ENCODE measurements around the gene SMAD1. TPM values are rescaled to one million over a fixed set of nuclear protein-coding genes. Genes with fewer than 3 reads are reported as not detected.

The SMAD1 gene
- total RNA-seq, 2 donors from 2014 or later, result 40.4 to 47.3 TPM

DNA sequence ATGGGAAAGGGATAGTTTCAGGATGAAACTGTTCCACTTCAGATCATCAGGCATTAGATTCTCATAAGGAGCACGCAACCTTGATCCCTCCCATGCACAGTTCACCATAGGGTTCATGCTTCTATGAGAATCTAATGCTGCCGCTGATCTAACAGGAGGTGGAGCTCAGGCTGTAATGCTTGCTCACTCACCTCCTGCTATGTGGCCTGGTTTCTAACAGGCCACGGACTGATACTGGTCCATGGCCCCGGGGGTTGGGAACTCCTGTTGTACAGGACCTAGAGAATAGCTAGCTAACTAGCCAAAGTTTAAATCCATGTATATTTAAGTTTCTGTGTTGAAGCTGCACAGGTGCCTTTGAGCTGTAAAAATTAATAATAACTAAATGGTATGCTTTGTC lies 71.7 kb downstream of the SMAD1 start:
- Histone ChIP-seq H3K4me1 (no peaks in the 10 kb centered on the region), H3K4me3 (no peak overlapping the region), H3K27ac (no peak overlapping the region), H3K27me3 (no peaks in the 10 kb centered on the region), H3K36me3 (no peaks in the 10 kb centered on the region), H3K9me3 (no peaks in the 10 kb centered on the region), H3K9ac (ENCODE audit: low read depth in 2 of 2, low read length in 2 of 2) (no peak overlapping the region)
- TF ChIP-seq, protein P1, sequence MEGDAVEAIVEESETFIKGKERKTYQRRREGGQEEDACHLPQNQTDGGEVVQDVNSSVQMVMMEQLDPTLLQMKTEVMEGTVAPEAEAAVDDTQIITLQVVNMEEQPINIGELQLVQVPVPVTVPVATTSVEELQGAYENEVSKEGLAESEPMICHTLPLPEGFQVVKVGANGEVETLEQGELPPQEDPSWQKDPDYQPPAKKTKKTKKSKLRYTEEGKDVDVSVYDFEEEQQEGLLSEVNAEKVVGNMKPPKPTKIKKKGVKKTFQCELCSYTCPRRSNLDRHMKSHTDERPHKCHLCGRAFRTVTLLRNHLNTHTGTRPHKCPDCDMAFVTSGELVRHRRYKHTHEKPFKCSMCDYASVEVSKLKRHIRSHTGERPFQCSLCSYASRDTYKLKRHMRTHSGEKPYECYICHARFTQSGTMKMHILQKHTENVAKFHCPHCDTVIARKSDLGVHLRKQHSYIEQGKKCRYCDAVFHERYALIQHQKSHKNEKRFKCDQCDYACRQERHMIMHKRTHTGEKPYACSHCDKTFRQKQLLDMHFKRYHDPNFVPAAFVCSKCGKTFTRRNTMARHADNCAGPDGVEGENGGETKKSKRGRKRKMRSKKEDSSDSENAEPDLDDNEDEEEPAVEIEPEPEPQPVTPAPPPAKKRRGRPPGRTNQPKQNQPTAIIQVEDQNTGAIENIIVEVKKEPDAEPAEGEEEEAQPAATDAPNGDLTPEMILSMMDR (IDR thresholded peaks at IDR 0.05), result no peak
- no peak for DNase-seq
- intact Hi-C loops (cut with DNase I), result loop anchor here (10.0 kb wide), 1 partner anchor 399 kb away; no protein-coding TSS in a partner anchor

DNA sequence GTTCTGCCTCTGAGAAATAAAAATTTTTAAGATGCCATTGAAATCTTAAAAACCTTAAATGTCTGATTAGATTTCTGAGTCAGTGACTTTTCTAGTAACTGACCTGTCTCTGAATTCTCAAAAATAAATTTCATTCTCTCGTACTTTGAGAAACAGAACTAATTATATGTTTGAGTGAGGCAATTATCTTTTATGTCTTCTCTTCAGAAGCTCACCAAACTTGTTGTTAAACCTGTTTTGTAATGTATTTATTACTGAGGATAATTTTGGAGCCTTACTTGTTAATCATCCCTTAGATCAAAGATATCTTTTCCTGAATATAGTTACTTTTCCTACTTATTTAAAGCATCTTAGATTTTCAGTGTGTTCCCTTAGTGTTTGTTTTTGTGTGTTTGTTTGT lies 73.0 kb downstream of the SMAD1 start:
- H3K9ac ChIP-seq (ENCODE audit: low read depth in 2 of 2, low read length in 2 of 2), result no peak overlapping the region
- H3K36me3 ChIP-seq, result no peaks in the 10 kb centered on the region
- no peaks in the 10 kb centered on the region for H3K27me3 ChIP-seq
- TF ChIP-seq, protein P1 (IDR thresholded peaks at IDR 0.05), result no peak
- no peak for DNase-seq
- H3K4me3 ChIP-seq, result no peak overlapping the region
- H3K9me3 ChIP-seq, result no peaks in the 10 kb centered on the region
- no peak overlapping the region for H3K27ac ChIP-seq
- intact Hi-C loops (cut with DNase I), result loop anchor here (5.0 to 10.0 kb wide), 2 partner anchors 322 to 400 kb away; no protein-coding TSS in a partner anchor
- no peaks in the 10 kb centered on the region for H3K4me1 ChIP-seq

DNA sequence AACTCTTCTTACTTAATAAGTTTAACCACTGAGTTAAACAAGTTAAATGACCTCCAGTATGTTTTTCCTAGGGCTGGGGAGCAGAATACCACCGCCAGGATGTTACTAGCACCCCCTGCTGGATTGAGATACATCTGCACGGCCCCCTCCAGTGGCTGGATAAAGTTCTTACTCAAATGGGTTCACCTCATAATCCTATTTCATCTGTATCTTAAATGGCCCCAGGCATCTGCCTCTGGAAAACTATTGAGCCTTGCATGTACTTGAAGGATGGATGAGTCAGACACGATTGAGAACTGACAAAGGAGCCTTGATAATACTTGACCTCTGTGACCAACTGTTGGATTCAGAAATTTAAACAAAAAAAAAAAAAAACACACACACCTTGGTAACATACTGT lies 76.1 kb downstream of the SMAD1 start:
- Histone ChIP-seq H3K36me3 (no peaks in the 10 kb centered on the region), H3K27me3 (no peaks in the 10 kb centered on the region), H3K9ac (ENCODE audit: low read depth in 2 of 2, low read length in 2 of 2) (no peak overlapping the region), H3K9me3 (no peaks in the 10 kb centered on the region), H3K27ac (no peak overlapping the region), H3K4me3 (no peak overlapping the region), H3K4me1 (no peaks in the 10 kb centered on the region)
- peak; percentile 51 for DNase-seq
- intact Hi-C loops (cut with DNase I), result loop anchor here (5.0 to 10.0 kb wide), 2 partner anchors 325 to 403 kb away; no protein-coding TSS in a partner anchor
- TF ChIP-seq, protein P1 (IDR thresholded peaks at IDR 0.05), result peak; percentile 79

DNA sequence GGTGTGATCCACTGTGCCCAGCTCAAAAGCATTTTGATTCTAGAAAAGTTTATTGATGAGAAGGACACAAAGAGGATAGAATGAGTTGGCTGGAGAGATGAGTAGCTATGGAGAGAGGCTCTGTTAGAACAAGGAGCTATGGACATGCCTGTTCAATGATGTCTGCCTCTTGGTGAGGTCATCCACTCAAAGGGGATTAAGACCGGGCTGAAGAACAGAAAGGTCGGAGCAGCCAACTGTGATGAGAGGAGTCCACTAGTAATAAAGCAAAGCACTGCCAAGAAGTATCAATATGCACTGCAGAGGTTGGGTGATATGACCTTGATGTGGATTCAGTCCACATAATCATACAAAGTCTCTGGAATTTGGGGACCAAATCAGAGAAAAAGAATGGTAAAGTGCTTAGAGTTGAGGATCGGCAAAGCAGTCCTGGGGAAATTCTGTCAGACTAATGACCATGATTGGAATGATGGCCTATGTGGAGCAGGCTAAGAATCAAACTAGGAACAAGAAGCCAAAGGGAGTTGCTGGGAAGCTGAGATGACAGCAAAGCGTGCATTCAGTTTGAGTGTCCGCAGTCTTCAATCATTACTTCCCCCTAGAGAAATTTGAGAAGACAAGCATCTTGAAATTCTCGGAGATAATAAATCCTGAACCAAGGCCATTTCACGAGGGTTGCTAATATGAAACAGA lies 81.8 kb downstream of the SMAD1 start:
- intact Hi-C loops (cut with DNase I), result no loop called here
- Histone ChIP-seq H3K36me3 (no peaks in the 10 kb centered on the region), H3K27ac (no peak overlapping the region), H3K9me3 (no peaks in the 10 kb centered on the region), H3K27me3 (no peaks in the 10 kb centered on the region), H3K9ac (ENCODE audit: low read depth in 2 of 2, low read length in 2 of 2) (no peak overlapping the region), H3K4me3 (no peak overlapping the region), H3K4me1 (no peaks in the 10 kb centered on the region)
- TF ChIP-seq, protein P1 (IDR thresholded peaks at IDR 0.05), result no peak
- DNase-seq, result no peak

DNA sequence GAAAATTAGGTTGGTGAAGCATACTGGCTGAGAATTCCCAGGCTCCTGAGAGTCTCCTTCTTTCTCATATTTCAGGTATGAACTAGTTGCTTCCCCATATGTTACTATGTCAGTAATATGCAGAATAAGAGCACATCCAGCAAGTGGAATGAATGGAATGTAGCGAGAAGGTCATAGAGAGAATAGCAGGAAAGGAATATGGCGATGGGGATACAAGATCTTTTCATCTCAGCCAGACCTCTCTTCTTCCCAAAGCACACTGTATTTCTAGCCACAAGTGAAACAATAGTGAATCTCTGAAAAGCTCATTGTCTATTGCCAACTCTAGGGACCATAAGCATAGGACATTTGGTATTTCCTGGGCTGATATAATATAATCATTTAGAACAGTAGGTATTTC lies 82.9 kb downstream of the SMAD1 start:
- TF ChIP-seq, protein P1 (IDR thresholded peaks at IDR 0.05), result no peak
- intact Hi-C loops (cut with DNase I), result no loop called here
- H3K27ac ChIP-seq, result no peak overlapping the region
- no peak overlapping the region for H3K9ac ChIP-seq (ENCODE audit: low read depth in 2 of 2, low read length in 2 of 2)
- H3K4me1 ChIP-seq, result no peaks in the 10 kb centered on the region
- DNase-seq, result no peak
- H3K4me3 ChIP-seq, result no peak overlapping the region
- no peaks in the 10 kb centered on the region for H3K36me3 ChIP-seq
- no peaks in the 10 kb centered on the region for H3K27me3 ChIP-seq
- H3K9me3 ChIP-seq, result no peaks in the 10 kb centered on the region

All from colonic mucosa (tissue), 4 donors.